NCI-H2081 treated with DMSO at 0.1 percent for 48 hours (cell line): ENCODE measurements around the gene GFRA4.

Experiments
- DNase-seq: peaks from one replicate; lab custom pipeline; 2025; lab: John Stamatoyannopoulos, UW

GFRA4 gene

GRCh38 chr20:3673221-3674070 is 10.2 kb upstream of the GFRA4 start:
- no peak for DNase-seq

- no peak for DNase-seq
Measured at GRCh38 chr20:3672547-3673171, 9.5 kb upstream of the GFRA4 start.

GRCh38 chr20:3671986-3672546 is 8.9 kb upstream of the GFRA4 start:
- DNase-seq = no peak

GRCh38 chr20:3670945-3671344 is 7.7 kb upstream of the GFRA4 start:
- no peak for DNase-seq

DNA sequence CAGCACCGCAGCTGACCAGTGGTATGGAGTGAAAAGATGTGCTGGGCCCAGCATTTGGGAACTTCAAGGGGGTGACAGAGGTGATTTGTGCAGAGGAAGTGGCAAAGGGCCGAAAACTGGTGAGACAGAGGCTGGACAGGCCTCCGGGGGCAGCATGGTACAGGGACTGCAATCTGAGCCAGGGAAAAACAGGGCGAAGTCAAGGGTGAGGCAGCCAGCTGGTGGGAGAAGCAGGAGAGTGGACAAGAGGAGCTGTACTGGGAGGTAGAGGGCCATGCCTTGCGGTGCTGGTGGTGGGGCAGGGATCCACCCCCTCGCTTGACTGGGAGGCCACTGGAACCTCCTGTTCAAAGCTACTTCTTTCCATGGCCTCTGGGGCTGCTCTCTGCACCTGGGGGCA is 7.3 kb upstream of the GFRA4 start:
- DNase-seq = no peak

DNA sequence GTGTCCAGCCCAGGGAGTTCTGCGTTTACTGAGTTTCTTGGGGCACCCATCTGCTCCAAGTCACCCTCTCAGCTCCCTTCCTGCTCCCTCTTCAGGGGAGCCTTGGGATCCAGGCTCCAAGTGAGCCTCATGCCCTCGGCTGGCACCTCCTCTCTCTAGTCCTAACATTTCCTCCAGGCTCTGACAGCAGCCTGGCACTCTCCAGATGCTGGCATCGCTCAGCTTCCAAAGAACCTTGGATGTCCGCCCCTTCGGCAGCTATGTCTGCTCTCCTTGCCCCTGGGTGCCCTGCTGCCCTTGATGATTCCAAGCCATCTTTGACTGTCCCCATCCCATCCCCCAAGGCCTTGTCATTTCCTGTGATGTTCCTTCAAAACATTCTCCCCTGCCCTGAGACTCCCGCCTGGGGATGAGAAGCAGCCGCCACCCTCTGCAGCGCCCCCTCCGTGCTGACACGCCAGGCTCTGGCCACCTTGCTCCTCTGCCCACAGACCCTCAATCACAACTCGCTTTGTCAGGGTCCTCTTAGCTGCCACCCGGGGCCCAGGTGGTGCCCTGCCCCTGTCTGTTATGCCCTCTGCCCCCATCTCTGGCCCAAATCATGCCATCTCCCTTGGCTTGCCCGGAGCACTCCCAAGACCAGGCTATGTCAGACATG is 6.6 kb upstream of the GFRA4 start:
- no peak for DNase-seq

DNA sequence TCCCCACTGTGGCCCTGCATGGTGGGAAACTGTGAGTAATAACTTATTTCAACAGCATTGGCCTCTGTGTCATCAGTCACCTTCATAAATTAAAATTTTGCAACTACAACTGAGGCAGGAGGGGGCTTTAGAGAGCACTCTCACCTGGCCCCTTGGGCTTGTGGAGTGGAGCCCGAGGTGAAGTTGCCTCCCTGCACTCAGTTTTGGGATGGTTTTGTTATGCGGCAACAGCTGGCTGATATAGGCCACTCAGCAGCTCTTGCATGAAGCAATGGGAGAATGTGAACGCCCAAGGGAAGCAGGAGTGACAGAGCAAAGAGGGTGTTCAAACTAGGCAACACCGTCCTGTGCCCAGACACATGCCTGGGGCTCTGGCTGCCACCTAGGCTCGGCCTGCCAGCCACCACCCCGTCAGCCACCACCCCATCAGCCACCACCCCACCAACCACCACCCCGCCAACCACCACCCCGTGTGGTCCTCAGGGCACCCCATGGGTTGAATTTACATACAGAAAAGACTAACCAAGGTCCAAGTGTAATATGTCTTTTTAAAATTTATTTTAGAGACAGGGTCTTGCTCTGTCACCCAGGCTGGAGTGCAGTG is 4.3 kb upstream of the GFRA4 start:
- no peak for DNase-seq

GRCh38 chr20:3663858-3664257 is 659 bp upstream of the GFRA4 start:
- no peak for DNase-seq

- no peak for DNase-seq
Measured at GRCh38 chr20:3661814-3662665, 1.2 kb downstream of the GFRA4 start.

DNA sequence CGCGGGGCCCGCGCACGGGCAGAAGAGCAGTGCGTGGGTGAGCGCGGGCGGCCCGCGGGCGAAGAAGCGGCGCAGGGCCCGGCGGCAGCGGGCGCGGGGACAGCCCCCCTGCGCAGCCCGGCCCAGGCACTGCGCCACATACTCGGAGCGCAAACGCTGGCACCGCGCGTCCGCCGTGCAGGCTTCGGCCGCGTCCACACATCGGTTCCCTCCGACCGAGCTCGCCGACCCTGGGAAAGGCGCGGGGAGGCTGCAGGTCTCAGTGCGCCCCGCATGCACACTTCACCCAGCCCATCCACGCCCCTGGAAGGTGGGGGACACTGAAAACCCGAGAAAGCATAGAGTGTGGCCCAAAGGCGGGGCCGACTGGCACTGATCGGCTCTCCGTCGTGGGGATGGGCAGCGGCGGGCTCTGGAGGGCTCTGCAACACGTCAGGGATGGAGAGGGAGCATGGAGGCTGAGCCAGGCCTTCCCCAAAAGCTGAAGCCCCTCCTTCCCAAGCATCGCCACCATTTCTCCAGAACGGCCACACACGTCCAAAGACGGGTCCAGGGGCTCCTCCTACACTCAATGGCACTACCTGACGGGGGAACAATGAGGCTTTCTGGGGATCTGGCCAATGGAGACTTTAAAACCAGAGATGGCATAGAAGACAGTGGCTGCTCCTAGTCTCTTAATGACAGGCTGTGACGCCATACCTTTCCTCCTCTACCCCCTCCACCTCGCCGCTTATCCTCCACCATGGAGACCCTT is 2.0 kb downstream of the GFRA4 start:
- no peak for DNase-seq

GRCh38 chr20:3660262-3661059 is 2.7 kb downstream of the GFRA4 start:
- DNase-seq = no peak

GRCh38 chr20:3659492-3660261 is 3.5 kb downstream of the GFRA4 start:
- DNase-seq = no peak

DNA sequence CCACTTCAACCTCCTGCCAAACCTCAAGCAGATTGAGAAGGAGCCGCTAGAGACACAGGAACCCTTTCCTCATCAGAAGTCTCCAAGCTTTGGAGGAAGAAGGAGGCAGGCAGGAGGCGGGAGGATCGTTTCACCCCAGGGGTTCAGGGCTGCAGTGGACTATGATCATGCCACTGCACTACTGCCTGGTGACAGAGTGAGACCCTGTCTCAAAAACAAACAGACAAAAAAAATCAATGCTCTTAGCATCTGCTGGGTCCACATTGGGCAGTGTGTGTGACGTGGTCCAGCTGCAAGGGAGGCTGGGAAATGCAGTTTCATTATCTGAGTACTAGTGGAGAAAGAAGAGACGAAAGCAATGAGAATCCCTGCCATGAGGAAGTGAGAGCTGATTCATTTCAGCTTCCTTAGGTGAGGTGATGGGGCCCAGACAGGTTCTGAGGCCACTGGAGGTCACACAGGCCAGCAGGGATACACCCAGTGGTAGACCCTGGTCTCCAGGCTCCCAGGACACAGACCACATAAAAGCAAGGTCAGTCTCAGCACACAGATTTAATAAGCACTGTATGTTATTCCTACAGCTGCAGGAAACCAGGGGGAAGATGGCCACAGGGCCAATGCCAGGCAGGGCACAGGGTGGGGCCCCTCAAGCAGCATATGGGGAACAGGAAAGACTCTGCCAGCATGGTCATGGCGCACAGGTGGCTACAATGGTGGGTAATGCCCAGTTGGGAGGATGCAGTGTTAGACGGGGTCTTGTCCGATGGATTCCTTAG is 4.3 kb downstream of the GFRA4 start:
- no peak for DNase-seq

DNA sequence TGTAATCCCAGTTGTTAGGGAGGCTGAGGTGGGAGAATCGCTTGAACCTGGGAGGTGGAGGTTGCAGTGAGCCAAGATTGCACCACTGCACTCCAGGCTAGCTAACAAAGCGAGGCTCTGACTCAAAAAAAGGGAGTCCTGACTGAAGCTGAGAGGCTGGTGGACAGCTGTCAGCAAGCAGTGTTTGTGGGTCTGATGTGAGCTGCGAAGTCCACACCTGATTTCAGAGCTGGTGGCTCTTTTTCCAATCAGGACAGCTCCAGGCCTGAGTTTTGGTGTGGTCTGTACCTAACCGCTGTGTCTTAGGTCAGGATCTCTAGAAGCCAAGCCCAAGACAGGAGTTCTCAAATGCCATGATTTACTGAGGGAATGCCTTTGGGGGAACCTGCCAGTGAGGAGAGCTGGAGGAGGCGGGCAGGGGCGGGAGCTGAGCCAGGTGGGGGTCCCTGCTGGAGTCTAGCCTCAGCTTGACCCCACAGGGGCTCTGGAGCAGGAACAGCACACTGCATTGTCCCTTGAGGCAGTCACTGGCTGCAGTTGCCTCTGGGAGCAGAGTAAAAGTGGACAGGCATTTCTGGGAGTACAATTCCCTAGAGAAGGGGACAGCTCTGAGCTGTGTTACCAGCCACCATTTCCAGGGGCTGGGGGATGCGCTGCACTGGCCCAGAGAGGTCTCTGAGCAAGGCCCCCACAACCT is 5.0 kb downstream of the GFRA4 start:
- no peak for DNase-seq

GRCh38 chr20:3655131-3655405 is 8.1 kb downstream of the GFRA4 start:
- DNase-seq = no peak

- DNase-seq = no peak
Measured at GRCh38 chr20:3654326-3655130, 8.7 kb downstream of the GFRA4 start.

DNA sequence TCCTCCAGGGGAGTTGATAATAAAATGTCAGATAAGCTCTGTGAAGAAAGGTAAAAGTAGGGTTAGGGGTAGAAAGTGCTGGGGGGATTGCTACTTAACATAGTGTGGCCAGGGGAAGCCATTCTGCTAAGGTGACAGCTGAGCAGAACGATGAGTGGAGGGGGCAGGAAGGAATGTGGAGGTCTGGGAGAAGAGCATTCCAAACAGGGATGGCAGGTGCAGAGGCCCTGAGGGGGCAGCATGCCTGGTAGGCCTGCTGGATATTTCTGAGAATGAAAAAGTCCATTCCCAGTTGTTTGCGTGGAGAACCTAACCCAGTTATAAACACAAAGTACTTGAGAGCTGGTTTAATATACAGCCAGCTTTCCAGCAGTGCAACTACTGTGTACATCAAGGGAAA is 9.3 kb downstream of the GFRA4 start:
- no peak for DNase-seq
